Kidney (tissue), 14 donors: ENCODE data around the gene GP5. TPM values are rescaled to one million over a fixed set of nuclear protein-coding genes. Genes with fewer than 3 reads are reported as not detected.
A peak's percentile ranks its signal among the peaks of the same experiment; 100 is the strongest.

Experiments
- DNase-seq, 5 donors: peaks; one replicate each; pipeline ENCODE4 v3.0.0-alpha.2; 2013 to 2020
- FAIRE-seq: peaks from 2 replicates; lab custom pipeline; 2012; peaks lifted over from hg19 to GRCh38; lab: Jason Lieb, UNC
- H3K27ac ChIP-seq, 2 donors: one replicate each; pipeline ENCODE4 v1.7.0; 2013; ENCODE audit warnings: low read depth in 2 of 2, low read length in 2 of 2, inconsistent platforms in 1 of 2
- H3K27me3 ChIP-seq: one replicate; pipeline ENCODE4 v1.7.1; 2013; ENCODE audit warnings: low read length, inconsistent platforms; ENCODE audit not compliant: control insufficient read depth, insufficient read depth
- H3K36me3 ChIP-seq, 3 donors: one replicate each; pipeline versions ENCODE4 v1.7.0 to v1.7.1; 2013; ENCODE audit warnings: low read length in 3 of 3, control low read depth in 1 of 3, inconsistent platforms in 1 of 3; ENCODE audit not compliant: insufficient read depth in 3 of 3, control insufficient read depth in 2 of 3
- H3K4me1 ChIP-seq, 3 donors: one replicate each; pipeline versions ENCODE4 v1.7.0 to v1.7.1; 2013; ENCODE audit warnings: low read length in 3 of 3, inconsistent platforms in 1 of 3, low read depth in 1 of 3; ENCODE audit not compliant: control insufficient read depth in 2 of 3, insufficient read depth in 2 of 3
- H3K4me3 ChIP-seq, 3 donors: one replicate each; pipeline versions ENCODE4 v1.7.0 to v1.8.1; 2013; ENCODE audit warnings: low read length in 3 of 3, control low read depth in 1 of 3, inconsistent platforms in 1 of 3
- H3K9ac ChIP-seq, 3 donors: one replicate each; pipeline versions ENCODE4 v1.7.0 to v1.7.1; 2013; ENCODE audit warnings: low read length in 3 of 3, control low read depth in 1 of 3, inconsistent platforms in 1 of 3
- H3K9me3 ChIP-seq, 3 donors: one replicate each; pipeline versions ENCODE4 v1.7.0 to v1.7.1; 2013; ENCODE audit warnings: low read length in 3 of 3, control low read depth in 1 of 3, inconsistent platforms in 1 of 3; ENCODE audit not compliant: control insufficient read depth in 2 of 3, insufficient read depth in 1 of 3
- intact Hi-C: fragments of 100-400 bp; cut with DNase I; formaldehyde crosslinking; loops from one replicate; pipeline ENCODE4 v1.11.1; 2022
- polyA plus RNA-seq: library from polyadenylated mRNA; stranded (reverse); fragments of 350-450 nt; fragmentation: Illumina TruSeq; extraction: RNeasy Lipid Tissue Mini Kit (QIAGEN cat#74804); gene quantifications from one replicate; pipeline ENCODE4 v1.2.3, GENCODE V29; 2014; ENCODE audit warnings: low read depth, low replicate concordance; ENCODE audit not compliant: insufficient read depth
- total RNA-seq: library from RNA; stranded (reverse); fragmentation: NEBNext Ultra II Directional; extraction: Animal tissue kit (Norgen Biotek cat#: 25700); gene quantifications from one replicate; pipeline ENCODE4 v1.2.1, GENCODE V29; 2021
- TF ChIP-seq, protein P1 (sequence below): IDR thresholded peaks from 3 replicates; pipeline ENCODE4 v1.5.1; 2012; ENCODE audit warnings: mild to moderate bottlenecking, moderate library complexity, borderline replicate concordance; ENCODE audit not compliant: insufficient read depth; ENCODE audit errors: extremely low read depth
- donor health status: control.
- donor health status: control.
- donor health status: control.
- donor health status: control.
- donor health status: control.
- donor health status: DM: yes; HTN: yes; CAD: no.
- donor health status: Normal renal cell carcinoma (clear cell type).

Gene GP5
- total and polyA plus RNA-seq, 2 donors from 2014 or later, result 0.22 TPM; not detected in 1

DNA sequence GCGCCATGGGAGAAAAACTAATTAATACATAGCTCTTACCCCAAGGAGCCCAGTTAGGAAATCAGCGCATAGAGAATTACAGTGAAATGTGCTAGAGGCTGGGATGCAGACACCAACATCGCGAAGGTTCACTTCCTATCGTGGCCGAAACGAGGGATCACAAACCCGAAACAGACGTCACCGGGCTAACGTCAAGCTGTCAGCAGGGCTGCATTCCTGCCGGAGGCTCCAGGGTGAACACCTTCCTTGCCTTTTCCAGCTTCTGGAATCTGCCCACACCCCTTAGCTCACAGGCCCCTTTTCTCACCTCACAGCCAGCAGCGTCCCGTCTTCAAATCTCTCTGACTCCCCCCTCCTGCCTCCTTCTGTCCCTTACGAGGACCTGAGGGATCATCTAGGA is 13.0 kb downstream of the GP5 start:
- DNase-seq (peak in 1 of 5 donors; percentile 25), FAIRE-seq (no peak)
- TF ChIP-seq, protein P1, sequence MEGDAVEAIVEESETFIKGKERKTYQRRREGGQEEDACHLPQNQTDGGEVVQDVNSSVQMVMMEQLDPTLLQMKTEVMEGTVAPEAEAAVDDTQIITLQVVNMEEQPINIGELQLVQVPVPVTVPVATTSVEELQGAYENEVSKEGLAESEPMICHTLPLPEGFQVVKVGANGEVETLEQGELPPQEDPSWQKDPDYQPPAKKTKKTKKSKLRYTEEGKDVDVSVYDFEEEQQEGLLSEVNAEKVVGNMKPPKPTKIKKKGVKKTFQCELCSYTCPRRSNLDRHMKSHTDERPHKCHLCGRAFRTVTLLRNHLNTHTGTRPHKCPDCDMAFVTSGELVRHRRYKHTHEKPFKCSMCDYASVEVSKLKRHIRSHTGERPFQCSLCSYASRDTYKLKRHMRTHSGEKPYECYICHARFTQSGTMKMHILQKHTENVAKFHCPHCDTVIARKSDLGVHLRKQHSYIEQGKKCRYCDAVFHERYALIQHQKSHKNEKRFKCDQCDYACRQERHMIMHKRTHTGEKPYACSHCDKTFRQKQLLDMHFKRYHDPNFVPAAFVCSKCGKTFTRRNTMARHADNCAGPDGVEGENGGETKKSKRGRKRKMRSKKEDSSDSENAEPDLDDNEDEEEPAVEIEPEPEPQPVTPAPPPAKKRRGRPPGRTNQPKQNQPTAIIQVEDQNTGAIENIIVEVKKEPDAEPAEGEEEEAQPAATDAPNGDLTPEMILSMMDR, result no peak
- Histone ChIP-seq H3K9ac (no peak overlapping the region), H3K27ac (no peak overlapping the region), H3K36me3 (no peaks in the 10 kb centered on the region), H3K27me3 (no peaks in the 10 kb centered on the region), H3K9me3 (no peaks in the 10 kb centered on the region), H3K4me3 (no peak overlapping the region), H3K4me1 (no peaks in the 10 kb centered on the region)
- intact Hi-C loops, result no loop called here

DNA sequence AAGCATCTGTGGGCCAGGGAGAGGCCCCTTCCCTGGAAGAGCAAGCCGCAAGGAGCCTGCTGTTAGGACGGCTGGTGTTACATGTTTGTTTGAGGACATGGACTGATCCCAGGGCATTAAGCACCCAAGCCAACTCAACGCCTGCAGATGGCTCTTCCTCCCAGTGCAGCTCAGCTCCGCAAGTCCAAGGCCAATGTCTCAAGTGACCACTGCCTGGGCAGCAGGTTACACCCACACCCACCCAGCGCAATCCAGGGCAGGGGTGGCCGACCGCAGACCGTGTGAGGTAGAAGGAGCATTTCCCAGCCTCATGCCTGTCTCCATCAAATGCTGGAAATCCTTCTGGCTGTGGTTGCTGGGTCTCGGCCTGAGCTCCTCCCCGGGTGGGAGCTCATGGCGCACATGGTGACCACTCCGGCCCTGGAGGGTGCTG is 14.5 kb downstream of the GP5 start:
- FAIRE-seq (no peak), DNase-seq (peak in 1 of 5 donors; percentile 28)
- no peak overlapping the region for H3K9ac ChIP-seq
- H3K27me3 ChIP-seq, result no peaks in the 10 kb centered on the region
- H3K27ac ChIP-seq, result no peak overlapping the region
- intact Hi-C loops, result no loop called here
- TF ChIP-seq, protein P1, result no peak
- H3K9me3 ChIP-seq, result no peaks in the 10 kb centered on the region
- H3K4me3 ChIP-seq, result no peak overlapping the region
- no peaks in the 10 kb centered on the region for H3K4me1 ChIP-seq
- no peaks in the 10 kb centered on the region for H3K36me3 ChIP-seq

DNA sequence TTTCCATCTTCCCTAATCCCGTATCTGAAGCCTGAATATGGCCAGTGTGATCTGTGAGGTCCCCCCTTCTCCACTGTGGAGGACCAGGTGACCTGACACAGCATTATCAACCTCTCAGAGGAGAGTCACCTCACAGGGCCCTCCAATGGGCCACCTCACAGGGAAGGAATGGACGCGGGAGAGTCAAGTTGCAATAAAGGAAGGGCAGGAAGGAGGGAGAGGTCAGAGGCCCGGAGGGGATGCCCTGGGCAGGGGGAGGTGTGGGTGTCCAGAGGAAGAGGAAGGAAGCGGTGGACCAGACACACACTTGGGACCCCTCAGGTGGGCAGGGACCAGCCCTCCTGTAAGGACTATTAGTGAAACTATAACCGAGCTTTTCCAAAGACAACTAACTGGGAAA is 14.9 kb downstream of the GP5 start:
- Histone ChIP-seq H3K27ac (no peak overlapping the region), H3K4me1 (no peaks in the 10 kb centered on the region), H3K9ac (no peak overlapping the region), H3K9me3 (no peaks in the 10 kb centered on the region), H3K27me3 (no peaks in the 10 kb centered on the region), H3K4me3 (no peak overlapping the region), H3K36me3 (no peaks in the 10 kb centered on the region)
- DNase-seq, result peak in 1 of 5 donors; percentile 30
- FAIRE-seq, result no peak
- TF ChIP-seq, protein P1, result no peak
- intact Hi-C loops, result no loop called here
